HG03159 (cell line): ENCODE data around the gene SFMBT1.

Experiments
- ATAC-seq: cut with Tn5 transposase; IDR thresholded peaks from one replicate; pipeline ENCODE4 v1.9.1; 2021; ENCODE audit warnings: mild to moderate bottlenecking, moderate library complexity; ENCODE audit not compliant: unreplicated experiment

Gene SFMBT1

GRCh38 chr3:52890735-52891134, 155.1 kb downstream of the SFMBT1 start:
- no peak for ATAC-seq

- no peak for ATAC-seq
Measured at GRCh38 chr3:52889901-52890300, 156.0 kb downstream of the SFMBT1 start.

GRCh38 chr3:52887166-52887565, 158.7 kb downstream of the SFMBT1 start:
- no peak for ATAC-seq

GRCh38 chr3:52886049-52886730, 159.7 kb downstream of the SFMBT1 start:
- ATAC-seq, result no peak

- no peak for ATAC-seq
Measured at GRCh38 chr3:52882377-52882776, 163.5 kb downstream of the SFMBT1 start.

- no peak for ATAC-seq
Measured at GRCh38 chr3:52881871-52882270, 164.0 kb downstream of the SFMBT1 start.

- ATAC-seq, result no peak
Measured at GRCh38 chr3:52880474-52880873, 165.4 kb downstream of the SFMBT1 start.

- ATAC-seq, result no peak
Measured at GRCh38 chr3:52880047-52880446, 165.8 kb downstream of the SFMBT1 start.

GRCh38 chr3:52879581-52879980, 166.3 kb downstream of the SFMBT1 start:
- ATAC-seq, result no peak

GRCh38 chr3:52879090-52879489, 166.8 kb downstream of the SFMBT1 start:
- no peak for ATAC-seq

- no peak for ATAC-seq
Measured at GRCh38 chr3:52877085-52877484, 168.8 kb downstream of the SFMBT1 start.

- ATAC-seq, result no peak
Measured at GRCh38 chr3:52874864-52875587, 170.8 kb downstream of the SFMBT1 start.

GRCh38 chr3:52874160-52874701, 171.6 kb downstream of the SFMBT1 start:
- ATAC-seq, result no peak

GRCh38 chr3:52873433-52874159, 172.3 kb downstream of the SFMBT1 start:
- no peak for ATAC-seq

GRCh38 chr3:52872245-52872644, 173.6 kb downstream of the SFMBT1 start:
- no peak for ATAC-seq

GRCh38 chr3:52871761-52872160, 174.1 kb downstream of the SFMBT1 start:
- ATAC-seq, result no peak

GRCh38 chr3:52870471-52870870, 175.4 kb downstream of the SFMBT1 start:
- no peak for ATAC-seq

- ATAC-seq, result no peak
Measured at GRCh38 chr3:52866427-52866826, 179.4 kb downstream of the SFMBT1 start.

GRCh38 chr3:52865994-52866393, 179.9 kb downstream of the SFMBT1 start:
- ATAC-seq, result no peak

GRCh38 chr3:52860424-52860768, 185.5 kb downstream of the SFMBT1 start:
- ATAC-seq, result no peak

GRCh38 chr3:52859686-52860423, 186.0 kb downstream of the SFMBT1 start:
- ATAC-seq, result no peak
